Gastrocnemius medialis (tissue), 4 donors: ENCODE results near the gene MYOD1.

Experiments
- POLR2A ChIP-seq, 2 donors: fragments of 450-650 bp; IDR thresholded peaks; one replicate each; pipeline ENCODE4 v1.6.1; 2017; ENCODE audit warnings: antibody characterized with exemption in 2 of 2, mild to moderate bottlenecking in 2 of 2, moderate library complexity in 2 of 2
- TF ChIP-seq, protein P1 (sequence below), 5 experiments: fragments of 450-650 bp in 3 of 5; fragments of 200-600 bp in 2 of 5; sonication (generic) in 2 of 5; IDR thresholded peaks in 4 of 5; conservative IDR thresholded peaks in 1 of 5; 1 replicate in 4 of 5; 2 replicates in 1 of 5; pipeline ENCODE4 v1.5.1; 2016 to 2019; ENCODE audit warnings: antibody characterized with exemption in 5 of 5, mild to moderate bottlenecking in 3 of 5, moderate library complexity in 3 of 5

DNA sequence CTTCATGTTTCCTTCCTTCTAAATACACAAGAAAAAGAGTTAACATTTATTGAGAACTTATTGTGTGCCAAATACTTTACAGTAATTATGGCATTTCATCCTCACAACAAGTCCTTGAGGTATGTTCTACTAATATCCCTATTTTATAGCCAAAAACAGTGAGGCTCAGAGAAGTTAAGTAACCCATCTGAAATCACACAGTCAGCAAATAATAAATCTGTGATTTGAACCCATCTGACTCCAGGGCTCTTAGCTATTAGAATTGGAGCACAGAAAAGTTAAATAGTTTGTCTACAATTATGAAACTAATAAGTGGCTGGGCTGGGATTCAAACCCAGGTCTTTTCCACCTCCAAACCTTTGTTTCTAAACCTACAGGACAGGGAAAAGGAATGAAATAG, 36.5 kb upstream of the MYOD1 start:
- TF ChIP-seq, protein P1, sequence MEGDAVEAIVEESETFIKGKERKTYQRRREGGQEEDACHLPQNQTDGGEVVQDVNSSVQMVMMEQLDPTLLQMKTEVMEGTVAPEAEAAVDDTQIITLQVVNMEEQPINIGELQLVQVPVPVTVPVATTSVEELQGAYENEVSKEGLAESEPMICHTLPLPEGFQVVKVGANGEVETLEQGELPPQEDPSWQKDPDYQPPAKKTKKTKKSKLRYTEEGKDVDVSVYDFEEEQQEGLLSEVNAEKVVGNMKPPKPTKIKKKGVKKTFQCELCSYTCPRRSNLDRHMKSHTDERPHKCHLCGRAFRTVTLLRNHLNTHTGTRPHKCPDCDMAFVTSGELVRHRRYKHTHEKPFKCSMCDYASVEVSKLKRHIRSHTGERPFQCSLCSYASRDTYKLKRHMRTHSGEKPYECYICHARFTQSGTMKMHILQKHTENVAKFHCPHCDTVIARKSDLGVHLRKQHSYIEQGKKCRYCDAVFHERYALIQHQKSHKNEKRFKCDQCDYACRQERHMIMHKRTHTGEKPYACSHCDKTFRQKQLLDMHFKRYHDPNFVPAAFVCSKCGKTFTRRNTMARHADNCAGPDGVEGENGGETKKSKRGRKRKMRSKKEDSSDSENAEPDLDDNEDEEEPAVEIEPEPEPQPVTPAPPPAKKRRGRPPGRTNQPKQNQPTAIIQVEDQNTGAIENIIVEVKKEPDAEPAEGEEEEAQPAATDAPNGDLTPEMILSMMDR (IDR thresholded peaks at IDR 0.05 in 4 of 5, conservative IDR thresholded peaks at IDR 0.05 in 1 of 5), result no peak
- no peak for TF ChIP-seq POLR2A (IDR thresholded peaks at IDR 0.05)
